Stimulated activated CD4-positive, alpha-beta T cell treated with anti-CD3 and anti-CD28 coated beads, TNF-alpha, amount 100 ng/mL, for 4 hours (primary cell): ENCODE data around the gene CPSF4.
A peak's percentile ranks its signal among the peaks of the same experiment; 100 is the strongest.

Experiments used
- DNase-seq, 3 experiments: peaks; one replicate each; pipeline ENCODE4 v3.0.0-alpha.2; 2020; ENCODE audit warnings: low read depth in 3 of 3

The CPSF4 gene

DNA sequence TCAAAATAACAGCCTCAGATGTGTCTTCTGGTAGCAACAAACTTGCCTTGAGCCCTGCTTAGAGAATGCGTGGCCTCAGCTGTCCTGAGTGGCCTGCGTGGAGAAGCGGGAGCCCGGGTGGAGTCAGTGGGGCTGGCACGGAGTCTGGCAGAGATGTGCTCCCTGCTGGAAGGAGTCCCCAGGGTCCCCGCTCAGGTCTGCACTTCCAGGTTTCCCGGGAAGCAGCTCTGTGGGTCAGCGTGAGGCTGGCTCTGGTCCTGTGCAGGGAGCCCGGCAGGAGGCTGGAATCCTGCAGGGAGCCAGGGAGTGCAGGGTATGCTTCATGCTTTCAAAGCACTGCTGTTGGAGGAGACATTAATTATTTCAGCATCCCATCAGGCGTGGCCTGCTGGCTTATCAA, 10.1 kb downstream of the CPSF4 start:
- DNase-seq, result no peak

DNA sequence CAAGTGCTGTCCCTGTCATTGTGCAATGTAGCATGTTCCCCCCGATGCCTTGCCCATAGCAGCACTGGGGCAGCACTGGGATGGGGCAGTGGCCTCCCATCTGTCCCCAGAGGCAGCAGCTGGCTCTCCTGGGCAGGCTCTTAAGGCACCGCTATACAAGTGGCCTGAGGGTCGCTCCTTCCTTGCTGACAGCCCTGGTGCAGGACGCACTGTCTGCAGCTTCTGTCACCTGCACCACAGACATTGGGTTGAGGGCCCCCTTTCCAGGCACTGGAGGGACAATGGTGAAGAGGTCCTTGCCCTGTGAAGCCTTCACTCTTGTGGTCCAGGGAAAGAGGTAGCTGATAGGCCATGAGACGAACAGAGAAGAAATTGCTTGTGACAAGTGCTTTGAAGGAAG, 10.6 kb downstream of the CPSF4 start:
- no peak for DNase-seq

DNA sequence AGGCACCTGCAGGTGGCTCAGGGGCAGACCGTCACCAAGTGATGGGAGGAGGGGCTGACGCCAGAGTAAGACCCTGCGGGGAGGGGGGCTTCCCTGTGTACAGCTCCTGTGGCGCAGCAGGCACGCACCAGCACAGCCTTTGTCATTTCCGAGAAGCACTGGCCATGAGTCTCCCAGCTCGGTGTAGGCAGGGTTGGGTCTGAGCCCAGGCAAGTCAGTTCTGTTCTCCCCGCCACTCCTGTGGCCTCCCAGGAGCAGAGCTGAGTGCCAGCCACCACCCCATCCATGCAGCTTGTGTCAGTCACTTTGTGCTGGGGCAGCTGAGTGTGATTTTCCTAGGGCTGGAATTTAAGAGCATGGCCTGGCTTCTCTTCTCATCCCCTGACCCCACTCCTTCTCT, 13.2 kb downstream of the CPSF4 start:
- no peak for DNase-seq

DNA sequence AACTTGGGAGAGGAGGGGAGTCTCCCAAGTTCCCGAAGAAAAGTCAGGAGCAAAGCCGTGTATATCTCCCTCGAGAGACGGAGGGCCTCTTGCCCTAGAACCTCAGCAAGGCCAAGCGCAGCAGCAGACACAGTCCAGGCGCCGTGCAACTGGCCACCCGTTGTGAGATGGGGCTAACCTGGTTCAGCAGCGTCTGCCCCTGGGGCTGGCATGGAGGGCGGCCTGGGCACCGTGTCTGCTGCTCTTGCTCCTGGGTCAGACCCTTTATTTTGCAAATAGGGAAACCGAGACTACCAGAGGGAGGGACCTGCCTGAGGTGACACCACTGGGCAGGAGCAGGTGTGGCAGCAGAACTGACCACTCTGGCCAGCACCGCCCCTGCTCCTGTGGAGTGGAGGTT, 13.8 kb downstream of the CPSF4 start:
- no peak for DNase-seq

DNA sequence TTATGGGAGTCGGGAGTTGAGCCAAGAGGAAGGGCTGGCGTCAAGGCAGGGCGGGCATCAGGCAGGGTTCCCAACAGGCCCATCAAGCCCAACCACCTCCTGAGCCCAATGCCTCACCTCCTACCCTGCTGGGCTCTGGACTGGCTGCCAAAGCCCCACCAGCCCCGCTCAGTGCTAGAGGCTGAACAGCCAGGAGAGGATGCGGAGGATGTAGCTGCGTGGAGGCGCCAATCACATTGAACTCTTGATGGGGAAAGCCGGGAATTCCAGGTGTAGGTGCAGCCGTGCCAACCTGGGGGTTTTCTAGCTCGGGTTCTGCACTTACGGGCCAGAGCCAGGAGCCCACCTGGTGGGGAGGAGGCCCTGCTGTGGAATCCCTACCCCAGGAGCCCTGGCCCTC, 14.4 kb downstream of the CPSF4 start:
- DNase-seq, result no peak

DNA sequence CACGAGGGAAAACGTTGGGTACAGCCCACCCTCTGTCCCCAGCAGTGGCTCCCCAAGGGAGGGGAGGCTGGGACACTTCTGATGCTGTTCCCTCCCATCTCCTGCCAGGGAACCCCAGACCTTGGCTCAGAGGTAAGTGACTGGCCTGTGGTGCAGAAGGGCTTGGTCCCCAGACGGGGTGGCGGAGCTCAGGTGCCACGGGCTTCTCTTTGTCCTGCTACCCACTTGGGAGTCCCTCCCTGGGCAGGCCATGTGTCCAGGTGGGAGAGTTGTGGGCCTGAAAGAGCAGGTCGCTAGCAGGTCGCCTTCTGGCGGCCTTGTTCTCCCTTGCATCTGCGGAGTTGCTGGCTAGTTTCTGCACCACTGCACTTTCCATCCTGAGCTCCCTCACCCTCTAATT, 17.1 kb downstream of the CPSF4 start:
- DNase-seq, result no peak

DNA sequence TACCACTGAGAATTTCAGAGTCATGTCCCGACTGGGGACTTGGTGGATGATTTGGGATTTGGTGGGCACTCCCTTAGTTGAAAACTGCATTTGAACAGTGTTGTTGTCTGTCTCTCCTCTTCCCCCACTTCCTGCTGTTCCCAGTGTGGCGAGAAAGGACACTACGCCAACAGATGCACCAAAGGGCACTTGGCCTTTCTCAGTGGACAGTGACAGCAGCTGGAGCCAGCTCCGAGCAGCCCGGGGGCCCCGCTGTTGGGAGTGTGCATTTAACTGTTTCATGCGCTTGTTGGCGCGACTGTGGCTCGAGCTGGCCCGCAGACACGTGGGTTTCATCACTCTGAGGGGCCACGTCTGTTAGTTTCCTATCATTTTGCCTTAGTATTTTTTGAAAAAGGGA, 17.5 kb downstream of the CPSF4 start:
- no peak for DNase-seq

DNA sequence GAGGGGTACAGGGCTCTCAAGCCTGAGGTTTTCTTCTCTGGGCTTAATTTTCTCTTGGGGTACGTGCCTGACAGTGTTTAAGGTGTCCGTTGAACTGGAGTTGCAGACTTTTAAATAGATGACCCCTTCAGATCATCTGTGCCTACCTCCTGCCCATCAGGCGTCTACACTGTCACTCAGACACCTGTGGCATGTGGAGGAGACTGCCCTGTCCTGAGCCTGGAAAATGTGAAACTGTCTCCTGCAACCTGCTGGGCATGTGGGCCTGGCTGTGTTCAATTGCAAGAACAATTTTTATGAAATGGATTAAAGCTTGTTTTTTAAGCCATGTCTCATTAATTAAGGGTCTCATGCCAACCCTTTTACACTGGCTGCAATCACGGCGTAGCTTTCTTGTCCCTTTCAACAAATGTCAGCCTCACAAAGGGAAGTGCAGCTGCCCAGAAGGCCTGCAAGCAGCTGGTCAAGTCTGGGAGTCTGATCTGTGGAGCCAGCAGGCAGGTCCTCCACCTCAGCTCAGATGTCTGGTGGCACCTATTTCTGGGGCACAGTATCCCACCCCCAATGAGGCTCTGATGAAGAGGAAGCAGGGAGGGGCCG, 18.4 kb downstream of the CPSF4 start:
- no peak for DNase-seq

DNA sequence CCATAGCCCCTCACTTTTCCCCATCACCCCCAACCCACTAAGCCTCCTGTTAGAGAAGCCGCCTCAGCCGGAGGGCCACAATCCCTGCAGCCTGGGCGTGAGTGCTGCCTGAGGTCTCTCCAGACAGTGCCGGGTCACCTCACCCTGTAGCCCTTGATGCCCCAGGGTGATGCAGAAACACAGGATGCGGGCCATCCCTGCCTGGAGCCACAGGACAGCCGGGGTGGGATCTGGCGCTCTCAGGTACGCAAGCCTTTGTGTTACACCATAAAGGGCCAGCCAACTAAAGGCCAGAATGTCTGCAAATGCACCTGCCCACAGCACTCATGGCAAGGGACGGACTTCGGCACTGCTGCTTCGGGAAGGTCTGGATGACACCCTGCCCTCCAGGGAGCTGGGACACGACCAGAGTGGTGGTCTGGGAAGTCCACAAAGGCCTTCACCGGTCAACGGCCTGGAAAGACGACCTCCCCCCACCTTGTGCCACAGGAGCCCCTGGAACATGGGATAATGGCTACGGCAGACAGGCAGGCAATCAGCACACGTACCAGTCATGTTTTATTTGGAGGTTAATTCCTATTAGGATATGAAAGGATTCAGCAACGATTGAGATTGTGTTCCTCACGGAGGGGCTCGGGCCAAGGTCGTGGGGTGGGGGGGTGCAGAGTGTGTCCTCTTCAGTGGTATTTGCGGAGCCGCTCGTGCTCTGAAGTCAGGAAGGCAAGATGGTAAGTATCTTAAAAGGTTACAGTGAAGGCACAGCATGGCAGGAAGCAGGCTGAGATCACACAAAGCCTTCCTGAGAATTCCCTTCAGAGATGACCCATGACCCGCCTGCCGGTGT, 19.1 kb downstream of the CPSF4 start:
- DNase-seq, result no peak

DNA sequence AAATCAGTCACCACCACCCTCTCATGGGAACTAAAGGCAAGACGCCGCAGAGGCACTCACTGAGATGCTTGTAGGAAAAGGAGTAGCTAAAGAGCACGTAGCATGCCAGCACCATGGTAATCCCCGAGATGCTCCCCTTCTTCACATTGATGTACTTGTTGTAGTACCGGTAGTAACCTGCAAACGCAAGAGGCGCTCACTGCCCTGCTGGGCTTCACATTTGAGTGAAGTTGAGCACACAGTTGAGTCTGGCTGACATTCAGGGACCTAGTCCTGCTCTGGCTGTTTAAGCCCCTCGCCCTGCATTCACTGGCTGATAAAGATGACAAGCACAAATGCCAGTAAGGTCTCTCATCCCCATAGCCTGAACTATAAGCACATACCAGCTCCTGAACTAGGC, 20.3 kb downstream of the CPSF4 start:
- DNase-seq, result no peak

DNA sequence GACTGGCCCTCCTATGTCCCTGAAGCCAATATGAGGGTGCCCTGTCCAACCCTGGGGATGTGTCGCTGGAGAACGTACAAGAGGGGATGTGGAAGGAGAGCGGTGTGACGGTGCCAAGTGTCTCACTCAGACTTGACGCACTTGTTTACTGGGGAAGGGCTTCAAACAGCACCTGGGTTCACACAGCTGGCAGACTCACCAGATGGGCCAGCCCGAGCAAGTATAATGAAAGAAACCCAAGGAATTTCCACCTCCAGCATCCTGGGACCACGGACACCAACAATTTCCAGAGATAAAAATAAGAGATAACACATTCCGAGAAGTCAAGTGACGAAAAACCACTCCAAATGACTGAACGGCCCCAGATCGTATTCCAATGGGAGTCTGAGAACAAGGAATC, 21.9 kb downstream of the CPSF4 start:
- DNase-seq, result no peak

DNA sequence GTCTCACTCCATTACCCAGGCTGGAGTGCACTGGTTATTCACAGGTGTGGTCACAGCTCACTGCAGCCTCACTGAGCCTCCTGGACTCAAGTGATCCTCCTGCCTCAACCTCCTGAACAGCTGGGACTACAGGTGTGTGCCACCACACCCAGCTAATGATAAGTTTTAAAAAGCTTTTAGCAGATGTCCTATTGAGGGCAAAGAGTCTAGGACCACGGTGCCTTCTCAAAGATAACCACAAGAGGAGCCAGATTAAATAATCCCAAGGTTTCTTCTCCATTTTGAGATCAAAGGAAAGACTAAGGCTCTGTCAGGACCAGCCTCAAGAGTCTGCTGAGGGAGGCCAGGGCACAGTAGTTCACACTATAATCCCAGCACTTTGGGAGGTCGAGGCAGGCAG, 22.5 kb downstream of the CPSF4 start:
- DNase-seq, result no peak

DNA sequence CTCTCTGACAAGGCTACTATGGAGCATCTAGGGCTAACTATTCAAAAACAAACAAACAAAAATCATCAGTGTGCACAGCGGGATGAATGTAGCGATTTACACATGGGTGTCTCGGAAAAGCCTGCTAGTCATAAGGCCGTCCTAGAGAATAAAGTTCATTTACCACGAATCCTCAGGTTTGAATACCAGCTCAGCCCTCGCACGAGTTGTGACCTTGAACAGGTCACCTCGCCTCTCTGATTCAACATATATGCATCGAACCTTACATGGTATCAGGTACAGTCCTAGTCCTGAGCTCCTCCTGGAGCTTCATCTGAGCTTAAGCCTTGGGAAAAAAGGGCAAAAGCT, 26.7 kb downstream of the CPSF4 start:
- no peak for DNase-seq

DNA sequence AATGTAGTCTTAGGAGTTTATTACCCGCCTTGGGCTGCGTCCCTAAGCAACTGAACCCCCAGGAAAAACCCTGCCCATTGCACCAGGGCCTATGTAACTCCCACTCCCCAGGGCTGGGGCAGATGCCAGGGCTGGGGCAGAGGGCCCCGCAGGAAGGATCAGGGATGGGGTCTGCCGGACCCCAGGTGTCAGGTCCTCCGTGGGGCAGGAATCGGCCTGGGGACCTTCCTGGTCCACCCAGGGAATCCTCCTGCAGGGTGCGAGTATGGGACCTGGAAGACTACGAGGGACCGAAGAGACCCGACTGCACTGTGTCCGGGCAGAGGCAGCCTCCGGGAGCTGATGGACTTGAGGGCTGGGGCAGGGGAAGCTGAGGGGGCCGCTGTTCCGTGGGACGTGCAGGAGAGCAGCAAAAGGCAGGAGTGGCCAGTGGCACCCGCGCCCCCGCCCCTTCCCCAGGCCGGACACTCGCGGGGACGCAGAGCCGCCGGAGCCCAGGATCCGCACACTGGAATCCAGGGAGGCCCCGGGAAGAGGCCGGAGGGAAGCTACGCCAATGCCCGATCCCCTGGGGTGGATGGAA, 29.7 kb downstream of the CPSF4 start:
- no peak for DNase-seq

DNA sequence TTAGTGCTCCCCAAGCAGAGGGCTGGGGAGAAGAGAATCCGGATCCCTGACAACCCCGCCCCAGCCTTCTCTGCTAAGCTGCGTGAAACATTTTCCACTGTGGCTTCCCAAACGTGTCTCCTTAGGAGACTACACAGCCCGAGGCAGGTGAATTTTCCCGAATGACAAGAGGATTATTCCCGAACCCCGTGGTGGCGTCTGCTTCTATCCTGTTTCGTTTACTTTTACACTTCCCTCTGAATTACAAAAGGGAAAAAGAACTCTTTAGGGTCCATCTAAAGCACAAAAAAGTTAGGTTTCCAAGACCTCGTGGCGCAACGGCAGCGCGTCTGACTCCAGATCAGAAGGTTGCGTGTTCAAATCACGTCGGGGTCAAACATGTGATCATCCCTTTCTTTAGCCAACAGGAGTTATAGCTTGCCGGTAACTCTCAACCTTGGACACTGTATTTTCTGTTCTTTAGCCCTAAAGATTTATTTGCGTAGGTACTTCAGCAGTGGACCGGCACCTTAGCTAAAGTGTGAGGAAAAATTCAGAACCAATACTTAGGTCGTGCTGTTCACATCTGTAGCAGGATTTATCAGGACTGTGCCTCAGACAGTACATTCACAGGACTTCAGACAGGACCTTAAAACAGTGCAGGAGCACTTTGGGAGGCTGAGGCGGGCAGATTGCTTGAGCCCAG, 30.8 kb downstream of the CPSF4 start:
- no peak for DNase-seq

DNA sequence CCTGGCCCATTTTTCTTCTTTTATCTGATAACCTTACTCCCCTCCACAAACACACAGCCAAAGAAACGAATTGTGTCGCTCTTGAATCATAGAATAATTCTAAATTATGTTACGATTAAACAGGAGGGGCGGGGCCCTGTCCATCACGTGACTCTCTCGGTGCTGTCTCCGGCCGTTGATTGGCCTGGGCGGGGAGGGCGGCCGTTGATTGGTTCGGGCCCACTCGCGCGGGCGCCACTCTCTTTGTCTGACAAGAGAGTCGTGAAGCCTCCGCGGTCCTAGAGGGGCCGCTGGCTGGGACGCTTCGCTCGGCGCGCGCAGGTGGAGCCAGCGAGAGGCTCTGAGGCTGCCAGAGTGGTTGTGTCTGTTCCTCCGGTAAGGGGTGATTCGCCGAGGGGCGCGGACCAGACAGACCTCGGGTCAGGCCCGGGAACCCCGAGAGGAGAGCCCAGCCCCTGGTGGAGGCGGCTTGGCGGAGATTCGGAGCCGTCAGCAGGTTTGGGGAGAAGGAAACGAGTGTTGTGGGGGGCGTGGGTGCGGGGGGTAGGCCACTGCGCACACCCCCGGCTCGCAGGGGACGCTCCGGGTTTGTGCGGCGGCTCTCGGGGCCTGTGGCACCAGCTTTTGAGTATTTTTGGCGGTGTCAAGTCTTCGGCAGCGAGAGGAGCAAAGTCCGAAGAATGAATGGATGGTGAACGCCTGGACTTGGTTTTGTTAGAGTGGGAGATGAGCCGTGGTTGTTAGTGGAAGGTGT, 34.0 kb downstream of the CPSF4 start, which contains the start of gene ZNF789:
Gene ZNF789, plus strand, starts transcription at position 330 of the 754 bp plus-strand sequence. CDS start 3,567 bp downstream, outside the sequence.
- peak; percentile 95 to 97 (median 96) for DNase-seq

DNA sequence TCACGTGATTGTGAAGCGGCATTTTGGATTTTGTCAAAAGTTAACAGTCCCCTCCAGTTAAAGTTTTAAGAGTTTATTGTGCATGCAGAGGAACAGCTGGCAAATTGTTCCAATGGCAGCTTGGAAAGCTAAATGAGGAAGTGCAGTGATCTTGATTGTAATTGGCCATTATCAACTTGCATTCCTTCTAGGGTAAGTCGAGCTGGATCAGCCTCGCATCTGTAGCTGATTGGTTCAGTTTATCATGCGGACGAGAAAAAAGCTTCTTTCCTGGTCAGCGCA, 34.5 kb downstream of the CPSF4 start:
- no peak for DNase-seq

DNA sequence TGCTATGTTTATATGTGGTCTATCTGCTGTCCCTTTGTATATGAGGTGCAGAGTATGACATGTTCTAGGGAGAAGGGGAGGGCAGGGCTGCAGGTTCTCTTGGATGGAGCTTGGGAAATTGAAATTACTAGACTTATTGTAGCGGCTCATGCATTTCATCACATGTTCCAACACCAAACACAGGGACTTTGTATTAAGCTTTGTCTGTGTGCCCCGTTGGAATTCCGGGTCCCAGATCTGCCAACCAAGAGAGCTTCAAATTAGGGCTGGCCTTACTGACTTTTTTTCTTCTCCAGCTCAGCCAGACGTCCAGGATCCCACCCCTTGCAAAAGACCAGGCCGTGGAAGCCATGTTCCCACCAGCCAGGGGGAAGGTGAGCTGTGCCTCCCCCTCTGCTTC, 37.4 kb downstream of the CPSF4 start:
- DNase-seq, result no peak

DNA sequence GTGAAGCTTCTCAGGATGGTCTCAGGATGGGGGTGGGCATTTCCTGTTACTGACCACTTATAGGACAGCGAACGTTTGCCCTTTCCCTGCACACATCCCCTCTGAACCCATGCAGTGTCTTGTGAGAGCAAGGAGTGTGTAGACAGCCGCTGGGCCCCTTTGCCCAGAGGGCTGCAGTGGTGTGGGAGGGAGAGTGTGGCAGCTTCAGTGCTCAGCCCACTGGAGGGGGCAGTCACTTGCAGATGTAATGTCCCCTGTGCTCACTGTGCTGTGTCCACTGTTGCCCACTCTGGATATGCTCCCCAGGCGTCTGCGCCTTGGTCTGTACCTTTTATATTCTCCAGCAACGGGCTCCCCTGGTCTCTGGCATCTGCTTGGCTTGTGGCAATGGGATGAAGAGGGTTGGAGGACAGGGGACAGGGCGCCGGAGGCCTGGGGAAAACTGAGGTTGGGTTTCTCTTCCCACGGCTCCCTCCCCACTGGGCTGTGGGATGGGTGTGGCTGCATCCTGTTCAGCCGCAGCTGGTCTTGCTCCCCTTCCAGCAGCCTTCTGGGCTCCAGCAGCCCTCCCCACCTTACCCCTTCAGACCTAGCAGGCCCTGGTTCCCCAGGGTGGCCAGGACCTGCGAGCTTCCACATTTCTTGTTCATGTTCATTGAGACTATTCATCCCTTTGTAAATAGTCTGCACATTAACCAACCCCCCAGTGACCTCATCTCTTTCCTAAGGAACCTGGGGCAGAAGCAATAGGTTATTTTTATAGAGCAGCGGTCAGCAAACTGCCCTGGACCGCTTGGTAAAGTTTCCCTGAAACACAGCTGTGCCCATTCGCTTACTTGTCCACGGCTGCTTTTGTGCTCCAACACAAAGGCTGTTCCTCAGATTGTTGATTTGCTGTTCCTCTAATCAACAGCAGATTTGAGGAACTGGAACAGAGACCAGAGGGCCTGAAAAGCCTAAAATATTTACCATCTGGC, 40.0 kb downstream of the CPSF4 start:
- DNase-seq, result no peak

DNA sequence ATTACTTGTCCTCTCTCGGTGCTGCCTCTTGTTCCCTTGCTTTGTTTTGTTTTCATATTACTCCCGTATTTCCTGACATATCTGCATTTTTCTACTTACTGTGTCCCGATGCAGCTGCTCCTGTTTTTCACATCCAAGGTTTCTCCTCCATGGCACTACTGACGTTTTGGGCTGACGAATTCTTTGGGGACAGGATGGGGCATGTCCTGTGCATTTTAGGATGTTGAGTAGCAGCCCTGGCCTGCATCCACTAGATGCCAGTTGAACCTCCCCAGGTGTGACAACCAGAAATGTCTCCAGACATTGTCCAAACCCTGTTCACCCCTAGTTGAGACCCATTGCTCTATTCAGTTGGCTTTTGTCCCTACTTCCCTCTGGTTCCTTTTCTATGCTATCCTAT, 46.4 kb downstream of the CPSF4 start:
- DNase-seq, result no peak

DNA sequence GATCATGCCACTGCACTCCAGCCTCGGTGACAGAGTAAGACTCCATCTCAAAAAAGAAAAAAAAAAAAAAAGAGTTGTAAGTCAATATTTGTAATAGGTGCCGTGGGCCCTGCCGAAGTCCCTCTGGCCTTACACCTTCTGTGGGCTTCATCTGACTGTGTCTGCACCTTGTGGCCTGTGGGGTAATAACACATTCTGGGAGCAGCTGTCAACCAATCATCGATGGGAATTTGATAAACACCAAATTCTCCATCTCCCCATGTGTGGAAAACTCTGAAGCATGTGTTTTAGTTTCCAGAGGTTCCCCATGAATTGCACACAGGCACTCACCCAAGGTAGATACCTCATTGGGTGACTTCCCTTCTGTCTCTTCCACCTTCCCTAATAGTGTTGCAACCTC, 50.5 kb downstream of the CPSF4 start:
- no peak for DNase-seq
